GM13976 (cell line): ENCODE data around the gene TUBB6.

Experiments
- DNase-seq: peaks from one replicate; pipeline ENCODE4 v3.0.0; 2012; ENCODE audit warnings: low spot score
- CTCF ChIP-seq: IDR thresholded peaks from 2 replicates; pipeline ENCODE4 v1.5.1; 2012; ENCODE audit warnings: borderline replicate concordance, mild to moderate bottlenecking; ENCODE audit not compliant: insufficient read depth; ENCODE audit errors: extremely low read depth, missing control alignments, control extremely low read depth
- in situ Hi-C: fragments of 300-500 bp; cut with MboI; formaldehyde crosslinking; loops from one replicate; pipeline ENCODE4 v1.12.0; 2022; ENCODE audit warnings: low sequenced_read_pairs, mixed read lengths, inconsistent platforms; ENCODE audit not compliant: unreplicated experiment

The TUBB6 gene

GRCh38 chr18:12306752-12307700, 1.0 kb upstream of the TUBB6 start:
- TF ChIP-seq CTCF, result peak; percentile 32
- in situ Hi-C loops, result no loop called here
- peak; percentile 47 for DNase-seq

DNA sequence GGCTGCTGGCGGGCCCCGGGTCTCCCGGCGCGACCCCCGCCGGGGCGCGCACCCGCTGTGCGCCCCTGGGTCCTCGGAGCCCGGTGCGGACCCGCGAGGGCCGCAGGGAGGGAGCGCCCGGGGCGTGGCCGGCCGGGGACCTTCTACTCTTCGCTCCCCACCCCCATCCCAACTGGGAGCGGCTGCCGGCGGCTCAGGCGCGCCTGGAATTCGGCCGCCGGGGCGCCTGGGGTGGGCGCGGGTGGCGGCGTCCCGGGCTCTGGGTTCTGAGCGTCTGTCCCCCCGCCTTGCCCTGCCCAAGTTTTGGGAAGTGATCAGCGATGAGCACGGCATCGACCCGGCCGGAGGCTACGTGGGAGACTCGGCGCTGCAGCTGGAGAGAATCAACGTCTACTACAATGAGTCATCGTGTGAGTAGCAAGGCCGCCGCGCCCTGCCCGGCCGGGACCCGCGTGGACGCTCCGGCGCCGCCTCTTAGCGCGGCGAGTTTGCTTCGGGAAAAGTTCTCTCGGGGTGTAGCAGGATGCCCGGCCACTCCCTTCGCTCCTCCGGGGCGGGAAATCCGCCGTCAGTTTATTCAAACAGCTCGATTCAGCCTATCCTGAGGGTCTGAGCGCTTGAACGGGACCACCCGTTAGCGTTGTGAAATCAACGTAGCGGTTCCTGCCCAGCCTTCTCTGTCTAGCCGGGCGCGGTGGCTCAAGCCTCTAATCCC, 502 bp downstream of the TUBB6 start:
- peak; percentile 84 for DNase-seq
- TF ChIP-seq CTCF, result no peak
- in situ Hi-C loops, result no loop called here

DNA sequence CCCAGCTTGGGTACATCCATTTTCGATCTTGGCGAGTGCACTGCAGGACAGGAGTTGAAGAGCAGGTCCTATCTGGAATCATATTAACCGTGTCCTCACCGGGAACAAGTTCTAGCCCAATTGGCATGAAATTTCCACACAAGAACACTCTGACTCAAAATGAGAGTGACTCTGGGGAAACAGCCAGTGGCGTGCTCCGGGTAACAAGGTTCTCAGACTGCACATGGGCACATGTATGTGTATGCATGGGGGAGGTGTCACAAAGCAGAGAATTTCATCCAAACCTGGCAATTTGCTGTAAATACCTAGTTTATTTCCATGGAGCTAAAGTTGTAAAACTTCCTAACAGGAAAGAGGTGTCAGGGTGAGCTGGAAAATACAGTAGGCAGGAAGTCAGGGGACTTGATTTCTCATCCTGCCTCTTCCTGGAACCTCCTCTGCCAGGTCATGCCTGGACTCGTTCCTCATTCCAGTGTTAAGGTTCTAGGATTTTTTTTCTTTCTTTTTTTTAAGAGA, 1.7 kb downstream of the TUBB6 start:
- DNase-seq, result no peak
- no peak for TF ChIP-seq CTCF
- in situ Hi-C loops, result no loop called here

- DNase-seq, result no peak
- TF ChIP-seq CTCF, result no peak
- in situ Hi-C loops, result no loop called here
These were observed 2.7 kb downstream of the TUBB6 start for GRCh38 chr18:12310762-12311161.

GRCh38 chr18:12312976-12313375, 4.9 kb downstream of the TUBB6 start:
- TF ChIP-seq CTCF, result no peak
- no peak for DNase-seq
- in situ Hi-C loops, result no loop called here

DNA sequence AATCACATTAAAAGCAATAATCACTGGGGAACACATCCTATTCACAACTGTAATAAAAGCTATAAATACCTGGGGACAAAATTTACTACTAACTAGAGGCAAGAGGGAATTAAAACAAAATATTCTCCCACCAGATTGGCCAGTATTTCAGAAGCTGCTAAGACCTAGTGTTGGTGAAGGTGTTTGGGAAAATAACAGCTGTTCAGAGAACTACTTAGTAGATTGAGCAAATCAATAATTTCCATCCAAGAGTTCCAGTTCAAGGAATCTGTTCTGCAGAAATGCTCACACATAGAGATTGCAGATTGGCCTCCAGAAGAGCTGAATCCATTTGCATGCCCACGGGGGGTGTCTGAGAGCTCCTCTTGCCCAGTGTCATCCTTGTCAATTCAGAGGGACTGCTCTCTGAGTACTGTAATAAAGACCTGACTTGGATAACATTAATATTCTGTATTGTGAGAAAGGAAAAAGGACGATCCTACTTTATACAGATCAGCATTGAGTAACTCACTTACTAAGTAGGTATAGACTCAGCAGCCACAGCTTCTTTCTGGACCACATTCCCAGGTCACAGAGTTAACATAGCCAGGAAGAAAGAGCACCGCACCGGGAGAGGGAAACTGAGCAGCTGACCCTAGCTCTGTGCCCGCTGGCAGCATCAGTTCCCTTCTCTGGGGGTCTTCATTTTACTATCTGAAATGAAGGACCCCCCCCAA, 5.6 kb downstream of the TUBB6 start:
- no peak for DNase-seq
- TF ChIP-seq CTCF, result no peak
- in situ Hi-C loops, result no loop called here
